Liver (tissue), 9 donors: Measurements from ENCODE around the gene KLF18. TPM values are rescaled to one million over a fixed set of nuclear protein-coding genes. Genes with fewer than 3 reads are reported as not detected.

Source experiments
- DNase-seq: peaks from one replicate; pipeline ENCODE4 v3.0.0-alpha.2; 2017; ENCODE audit warnings: low spot score
- H3K27ac ChIP-seq, 2 donors: one replicate each; pipeline ENCODE4 v1.7.0; 2013; ENCODE audit warnings: inconsistent platforms in 2 of 2, low read length in 2 of 2, control low read depth in 1 of 2, low read depth in 1 of 2, mild to moderate bottlenecking in 1 of 2
- H3K27me3 ChIP-seq, 4 donors: one replicate each; pipeline versions ENCODE4 v1.6.1 to v1.7.0; 2013; ENCODE audit warnings: low read length in 3 of 4, inconsistent platforms in 1 of 4, mild to moderate bottlenecking in 1 of 4, moderate library complexity in 1 of 4; ENCODE audit not compliant: control insufficient read depth in 4 of 4, insufficient read depth in 4 of 4
- H3K36me3 ChIP-seq, 4 donors: one replicate each; pipeline versions ENCODE4 v1.6.1 to v1.7.0; 2013; ENCODE audit warnings: low read length in 3 of 4, mild to moderate bottlenecking in 3 of 4, low read depth in 1 of 4, moderate library complexity in 1 of 4; ENCODE audit not compliant: control insufficient read depth in 4 of 4, insufficient read depth in 3 of 4
- H3K4me1 ChIP-seq, 4 donors: one replicate each; pipeline versions ENCODE4 v1.6.1 to v1.7.0; 2013; ENCODE audit warnings: low read length in 3 of 4, mild to moderate bottlenecking in 3 of 4, moderate library complexity in 1 of 4; ENCODE audit not compliant: control insufficient read depth in 4 of 4, insufficient read depth in 4 of 4
- H3K4me3 ChIP-seq, 3 donors: one replicate each; pipeline versions ENCODE4 v1.6.1 to v1.7.0; 2013; ENCODE audit warnings: low read length in 3 of 3, control low read depth in 1 of 3, low read depth in 1 of 3, mild to moderate bottlenecking in 1 of 3
- H3K9ac ChIP-seq, 2 donors: one replicate each; pipeline ENCODE4 v1.7.0; 2013; ENCODE audit warnings: low read length in 2 of 2, mild to moderate bottlenecking in 2 of 2, moderate library complexity in 2 of 2, control low read depth in 1 of 2, low read depth in 1 of 2
- H3K9me3 ChIP-seq, 4 donors: one replicate each; pipeline versions ENCODE4 v1.6.1 to v1.7.0; 2013; ENCODE audit warnings: low read length in 3 of 4; ENCODE audit not compliant: control insufficient read depth in 4 of 4
- ATF3 ChIP-seq: IDR thresholded peaks from 2 replicates; pipeline ENCODE4 v1.6.1; 2016; ENCODE audit warnings: antibody characterized with exemption
- FOXA1 ChIP-seq: IDR thresholded peaks from 2 replicates; pipeline ENCODE4 v1.6.1; 2016; ENCODE audit warnings: antibody characterized with exemption
- GABPA ChIP-seq, 2 donors: IDR thresholded peaks in 1 of 2; conservative IDR thresholded peaks in 1 of 2; 2 replicates each; pipeline ENCODE4 v1.6.1; 2016; ENCODE audit warnings: antibody characterized with exemption in 2 of 2, mild to moderate bottlenecking in 1 of 2, moderate library complexity in 1 of 2
- HNF4A ChIP-seq, 2 donors: conservative IDR thresholded peaks; 2 replicates each; pipeline ENCODE4 v1.6.1; 2016; ENCODE audit warnings: antibody characterized with exemption in 2 of 2, mild to moderate bottlenecking in 2 of 2
- HNF4G ChIP-seq: IDR thresholded peaks from 2 replicates; pipeline ENCODE4 v1.6.1; 2016; ENCODE audit warnings: antibody characterized with exemption
- JUND ChIP-seq, 2 donors: IDR thresholded peaks; 2 replicates each; pipeline ENCODE4 v1.6.1; 2016; ENCODE audit warnings: antibody characterized with exemption in 2 of 2
- RAD21 ChIP-seq, 2 donors: IDR thresholded peaks; 2 replicates each; pipeline ENCODE4 v1.6.1; 2016; ENCODE audit warnings: antibody characterized with exemption in 2 of 2, mild to moderate bottlenecking in 2 of 2
- REST ChIP-seq: IDR thresholded peaks from 2 replicates; pipeline ENCODE4 v1.6.1; 2016; ENCODE audit warnings: antibody characterized with exemption, mild to moderate bottlenecking
- RXRA ChIP-seq, 2 donors: IDR thresholded peaks; 2 replicates each; pipeline ENCODE4 v1.6.1; 2017 to 2018; ENCODE audit warnings: antibody characterized with exemption in 2 of 2, mild to moderate bottlenecking in 1 of 2
- SP1 ChIP-seq: IDR thresholded peaks from 2 replicates; pipeline ENCODE4 v1.6.1; 2018; ENCODE audit warnings: antibody characterized with exemption, mild to moderate bottlenecking
- TAF1 ChIP-seq: conservative IDR thresholded peaks from 2 replicates; pipeline ENCODE4 v1.6.1; 2016; ENCODE audit warnings: antibody characterized with exemption, mild to moderate bottlenecking
- YY1 ChIP-seq: IDR thresholded peaks from 2 replicates; pipeline ENCODE4 v1.6.1; 2016; ENCODE audit warnings: antibody characterized with exemption, mild to moderate bottlenecking
- ZBTB33 ChIP-seq: IDR thresholded peaks from 2 replicates; pipeline ENCODE4 v1.6.1; 2016; ENCODE audit warnings: antibody characterized with exemption
- WGBS: extraction: QIAGEN DNeasy Blood & Tissue Kit; methylation state at CpG from one replicate; pipeline ENCODE4 v1.1.7; 2013; 5-methylcytosine and 5-hydroxymethylcytosine counted together
- polyA plus RNA-seq, 2 donors: library from polyadenylated mRNA; stranded (reverse) in 1 of 2; unstranded in 1 of 2; fragments of 200-250 nt in 1 of 2; fragments of >200 nt in 1 of 2; fragmentation: Nextera tagmentation in 1 of 2; extraction: Ambion mirVana in 1 of 2; gene quantifications; one replicate each; pipeline versions ENCODE4 v1.2.1 to v1.2.3, GENCODE V29; 2013 to 2015
- total RNA-seq, 2 donors: library from RNA; depleted of rRNA; stranded (reverse); fragments of >200 nt; gene quantifications; one replicate each; pipeline ENCODE4 v1.2.3, GENCODE V29; 2014
- TF ChIP-seq, protein P1 (sequence below): fragments of 150-350 bp; IDR thresholded peaks from 2 replicates; pipeline ENCODE4 v1.5.1; 2017; ENCODE audit warnings: improper control_type of control experiment, low read depth, low read length; ENCODE audit not compliant: missing input control
- donor health status: healthy.
- donor health status: healthy.
- donor health status: healthy.
- donor health status: healthy.
- donor health status: healthy.

KLF18 gene
- not detected for total RNA-seq
- not detected for polyA plus RNA-seq

- TF ChIP-seq FOXA1 (no peak), GABPA (IDR thresholded peaks at IDR 0.05 in 1 of 2, conservative IDR thresholded peaks at IDR 0.05 in 1 of 2) (no peak), RXRA (IDR thresholded peaks at IDR 0.05) (no peak), RAD21 (IDR thresholded peaks at IDR 0.05) (no peak), YY1 (no peak)
- Histone ChIP-seq H3K36me3 (no peaks in the 10 kb centered on the region), H3K4me3 (no peak within 1 kb of the TSS), H3K27me3 (no peaks in the 10 kb centered on the region), H3K4me1 (no peaks in the 10 kb centered on the region), H3K27ac (no peak within 1 kb of the TSS), H3K9me3 (peaks cover 0 to 12% (median 3%) of the 10 kb centered on the region in 4 donors), H3K9ac (no peak within 1 kb of the TSS)
- no peak for DNase-seq
- 92% methylated on average over 1 of the region's 1 CpG for WGBS
Measured at GRCh38 chr1:44141531-44141930, at the start of gene KLF18. Gene KLF18, minus strand, starts transcription at chr1:44141631. Its CDS starts 0 bp downstream, at chr1:44141631.

DNA sequence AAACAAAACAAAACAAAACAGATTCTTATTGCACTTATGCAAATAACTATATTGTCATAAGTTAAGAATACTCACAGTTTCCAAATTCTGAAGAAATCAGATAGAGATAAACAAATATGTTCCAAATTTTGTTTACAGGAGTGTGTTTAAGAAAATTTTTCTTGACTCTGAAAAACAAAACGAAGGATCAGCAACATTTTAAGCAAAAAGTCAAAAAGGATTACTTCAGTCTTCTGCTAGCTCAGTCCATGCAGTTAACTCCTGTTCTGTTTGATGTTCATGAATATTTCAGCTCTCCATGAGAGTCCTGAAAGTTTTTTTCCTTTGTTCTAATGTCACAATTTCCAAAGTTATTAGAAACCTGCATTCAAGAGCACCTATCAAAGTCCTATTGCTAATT is 33.2 kb upstream of the KLF18 start:
- H3K36me3 ChIP-seq, result no peaks in the 10 kb centered on the region
- no peaks in the 10 kb centered on the region for H3K9me3 ChIP-seq
- no peaks in the 10 kb centered on the region for H3K27me3 ChIP-seq
- H3K4me1 ChIP-seq, result no peaks in the 10 kb centered on the region
- TF ChIP-seq RAD21 (IDR thresholded peaks at IDR 0.05) (no peak), FOXA1 (no peak)
- TF ChIP-seq, protein P1, sequence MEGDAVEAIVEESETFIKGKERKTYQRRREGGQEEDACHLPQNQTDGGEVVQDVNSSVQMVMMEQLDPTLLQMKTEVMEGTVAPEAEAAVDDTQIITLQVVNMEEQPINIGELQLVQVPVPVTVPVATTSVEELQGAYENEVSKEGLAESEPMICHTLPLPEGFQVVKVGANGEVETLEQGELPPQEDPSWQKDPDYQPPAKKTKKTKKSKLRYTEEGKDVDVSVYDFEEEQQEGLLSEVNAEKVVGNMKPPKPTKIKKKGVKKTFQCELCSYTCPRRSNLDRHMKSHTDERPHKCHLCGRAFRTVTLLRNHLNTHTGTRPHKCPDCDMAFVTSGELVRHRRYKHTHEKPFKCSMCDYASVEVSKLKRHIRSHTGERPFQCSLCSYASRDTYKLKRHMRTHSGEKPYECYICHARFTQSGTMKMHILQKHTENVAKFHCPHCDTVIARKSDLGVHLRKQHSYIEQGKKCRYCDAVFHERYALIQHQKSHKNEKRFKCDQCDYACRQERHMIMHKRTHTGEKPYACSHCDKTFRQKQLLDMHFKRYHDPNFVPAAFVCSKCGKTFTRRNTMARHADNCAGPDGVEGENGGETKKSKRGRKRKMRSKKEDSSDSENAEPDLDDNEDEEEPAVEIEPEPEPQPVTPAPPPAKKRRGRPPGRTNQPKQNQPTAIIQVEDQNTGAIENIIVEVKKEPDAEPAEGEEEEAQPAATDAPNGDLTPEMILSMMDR, result no peak
- DNase-seq, result no peak
- H3K27ac ChIP-seq, result no peak overlapping the region
- H3K4me3 ChIP-seq, result no peak overlapping the region
- no peak overlapping the region for H3K9ac ChIP-seq
- WGBS, result 76% methylated on average over 1 of the region's 1 CpG

GRCh38 chr1:44170281-44170823 is 28.9 kb upstream of the KLF18 start:
- 93% methylated on average over 3 of the region's 3 CpGs for WGBS
- Histone ChIP-seq H3K27me3 (no peaks in the 10 kb centered on the region), H3K9me3 (no peaks in the 10 kb centered on the region), H3K9ac (no peak overlapping the region), H3K4me1 (no peaks in the 10 kb centered on the region), H3K27ac (no peak overlapping the region), H3K4me3 (no peak overlapping the region), H3K36me3 (no peaks in the 10 kb centered on the region)
- DNase-seq, result no peak
- no peak for TF ChIP-seq JUND (IDR thresholded peaks at IDR 0.05)
- no peak for TF ChIP-seq RXRA (IDR thresholded peaks at IDR 0.05)
- no peak for TF ChIP-seq RAD21 (IDR thresholded peaks at IDR 0.05)
- no peak for TF ChIP-seq ZBTB33
- no peak for TF ChIP-seq TAF1
- TF ChIP-seq HNF4A (conservative IDR thresholded peaks at IDR 0.05), result no peak
- no peak for TF ChIP-seq SP1
- TF ChIP-seq REST, result no peak
- TF ChIP-seq HNF4G, result no peak
- no peak for TF ChIP-seq ATF3
- TF ChIP-seq GABPA (IDR thresholded peaks at IDR 0.05 in 1 of 2, conservative IDR thresholded peaks at IDR 0.05 in 1 of 2), result no peak
- TF ChIP-seq, protein P1, result no peak
